Measurements from ENCODE around the gene EXOC1. TPM values are rescaled to one million over a fixed set of nuclear protein-coding genes. Genes with fewer than 3 reads are reported as not detected.
"Not testable (repeated sequence)": the region's sequence is repeated elsewhere in the genome, so short reads cannot be mapped to it uniquely, and the experiment has no call there.

EXOC1 gene
- total RNA-seq, 1 donor from 2014 or later: 21.9 TPM

DNA sequence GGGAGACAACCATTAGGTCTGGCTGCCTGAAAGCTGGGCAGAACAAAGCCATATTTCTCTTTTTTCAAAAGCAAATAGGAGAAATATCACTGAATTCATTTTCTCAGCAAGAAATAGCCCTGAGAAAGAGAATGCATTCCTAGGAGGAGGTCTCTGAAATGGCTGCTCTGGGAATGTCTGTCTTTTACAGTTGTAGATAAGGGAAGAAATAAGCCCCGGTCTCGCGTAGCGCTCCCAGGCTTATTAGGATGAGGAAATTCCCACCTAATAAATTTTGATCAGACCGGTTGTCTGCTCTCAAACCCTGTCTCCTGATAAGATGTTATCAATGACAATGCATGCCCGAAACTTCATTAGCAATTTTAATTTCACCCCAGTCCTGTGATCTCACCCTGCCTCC lies 82.5 kb downstream of the EXOC1 start:
- not testable (repeated sequence) for H3K4me1 ChIP-seq (ENCODE audit: control insufficient read depth in 3 of 3, insufficient read depth in 3 of 3, low read length in 3 of 3); H3K36me3 ChIP-seq (ENCODE audit: control insufficient read depth in 3 of 3, insufficient read depth in 3 of 3, low read length in 3 of 3); H3K9me3 ChIP-seq (ENCODE audit: control insufficient read depth in 3 of 3, low read length in 3 of 3); H3K4me3 ChIP-seq (ENCODE audit: low read length in 3 of 3); H3K9ac ChIP-seq (ENCODE audit: low read depth in 1 of 3, low read length in 3 of 3); H3K27me3 ChIP-seq (ENCODE audit: control insufficient read depth in 3 of 3, insufficient read depth in 3 of 3, low read length in 3 of 3); H3K27ac ChIP-seq (ENCODE audit: low read depth, low read length)

DNA sequence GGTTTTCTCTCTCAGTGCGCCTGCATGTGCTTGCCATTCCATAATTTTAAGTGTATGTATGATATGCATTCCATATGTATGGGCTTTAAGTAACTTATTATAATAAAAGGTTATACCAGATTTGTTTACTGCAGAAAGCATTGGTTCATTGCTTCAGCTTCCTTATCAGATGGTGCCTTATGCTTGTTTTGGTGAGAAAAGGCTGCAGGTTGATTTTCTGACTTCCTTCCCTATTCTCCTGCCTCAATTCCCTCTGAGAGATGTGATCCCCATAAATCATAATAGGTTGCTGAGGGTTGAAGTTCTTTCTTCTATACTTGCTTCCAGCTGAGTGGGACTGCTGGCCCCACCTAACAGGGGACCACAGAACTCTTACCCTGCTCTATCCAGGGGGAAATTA lies 85.0 kb downstream of the EXOC1 start:
- Histone ChIP-seq H3K4me1 (ENCODE audit: control insufficient read depth in 3 of 3, insufficient read depth in 3 of 3, low read length in 3 of 3) (no peaks in the 10 kb centered on the region), H3K27ac (ENCODE audit: low read depth, low read length) (no peak overlapping the region), H3K4me3 (ENCODE audit: low read length in 3 of 3) (no peak overlapping the region), H3K36me3 (ENCODE audit: control insufficient read depth in 3 of 3, insufficient read depth in 3 of 3, low read length in 3 of 3) (no peaks in the 10 kb centered on the region), H3K9ac (ENCODE audit: low read depth in 1 of 3, low read length in 3 of 3) (no peak overlapping the region), H3K9me3 (ENCODE audit: control insufficient read depth in 3 of 3, low read length in 3 of 3) (no peaks in the 10 kb centered on the region), H3K27me3 (ENCODE audit: control insufficient read depth in 3 of 3, insufficient read depth in 3 of 3, low read length in 3 of 3) (peaks cover 0 to 4% (median 0%) of the 10 kb centered on the region in 3 donors)

DNA sequence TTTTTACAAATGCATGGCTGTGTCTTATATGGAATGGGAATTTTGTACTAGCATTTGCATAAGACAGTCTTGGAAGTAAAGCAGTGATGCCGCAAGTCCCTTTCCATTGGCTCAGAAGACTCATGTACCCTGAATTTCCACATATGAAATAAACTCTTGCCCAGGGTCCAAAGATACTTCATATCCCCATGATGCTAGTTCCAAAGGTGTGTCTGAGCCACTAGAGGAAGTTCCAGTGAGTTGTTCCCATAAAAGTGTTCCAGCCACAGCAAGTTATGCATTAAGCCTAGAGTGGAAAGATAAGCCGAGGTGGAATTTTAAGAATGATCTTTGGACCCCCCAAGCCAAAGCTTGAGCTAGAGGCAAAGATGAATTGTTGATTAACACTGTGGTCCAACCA lies 86.0 kb downstream of the EXOC1 start:
- Histone ChIP-seq H3K9me3 (ENCODE audit: control insufficient read depth in 3 of 3, low read length in 3 of 3) (no peaks in the 10 kb centered on the region), H3K36me3 (ENCODE audit: control insufficient read depth in 3 of 3, insufficient read depth in 3 of 3, low read length in 3 of 3) (no peaks in the 10 kb centered on the region), H3K9ac (ENCODE audit: low read depth in 1 of 3, low read length in 3 of 3) (no peak overlapping the region), H3K4me1 (ENCODE audit: control insufficient read depth in 3 of 3, insufficient read depth in 3 of 3, low read length in 3 of 3) (no peaks in the 10 kb centered on the region), H3K27ac (ENCODE audit: low read depth, low read length) (no peak overlapping the region), H3K27me3 (ENCODE audit: control insufficient read depth in 3 of 3, insufficient read depth in 3 of 3, low read length in 3 of 3) (peaks cover 0 to 4% (median 3%) of the 10 kb centered on the region in 3 donors), H3K4me3 (ENCODE audit: low read length in 3 of 3) (no peak overlapping the region)

DNA sequence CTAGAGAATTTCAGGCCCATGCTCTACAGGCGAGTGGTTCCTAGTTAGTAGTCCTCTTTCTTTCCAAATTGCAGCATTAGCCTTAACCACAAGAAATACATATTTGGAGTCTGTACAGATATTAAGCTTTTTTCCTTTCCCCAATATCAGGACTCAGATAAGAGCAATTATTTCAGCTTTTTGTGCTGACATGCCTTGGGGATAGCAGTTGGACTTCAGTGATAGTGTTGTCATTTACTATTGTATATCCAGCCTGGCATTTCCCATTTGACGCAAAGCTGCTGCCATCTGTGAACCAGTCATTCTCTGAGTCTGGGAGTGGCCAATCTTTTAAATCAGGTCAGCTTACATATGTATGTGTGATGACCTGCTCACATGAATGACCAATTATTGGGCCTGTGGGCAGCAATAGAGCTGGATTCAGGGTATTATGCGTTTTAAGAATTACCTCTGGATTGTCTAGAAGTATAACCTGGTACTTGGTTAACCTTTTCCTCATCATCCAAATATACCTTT lies 88.5 kb downstream of the EXOC1 start:
- Histone ChIP-seq H3K4me1 (ENCODE audit: control insufficient read depth in 3 of 3, insufficient read depth in 3 of 3, low read length in 3 of 3) (no peaks in the 10 kb centered on the region), H3K9me3 (ENCODE audit: control insufficient read depth in 3 of 3, low read length in 3 of 3) (no peaks in the 10 kb centered on the region)

DNA sequence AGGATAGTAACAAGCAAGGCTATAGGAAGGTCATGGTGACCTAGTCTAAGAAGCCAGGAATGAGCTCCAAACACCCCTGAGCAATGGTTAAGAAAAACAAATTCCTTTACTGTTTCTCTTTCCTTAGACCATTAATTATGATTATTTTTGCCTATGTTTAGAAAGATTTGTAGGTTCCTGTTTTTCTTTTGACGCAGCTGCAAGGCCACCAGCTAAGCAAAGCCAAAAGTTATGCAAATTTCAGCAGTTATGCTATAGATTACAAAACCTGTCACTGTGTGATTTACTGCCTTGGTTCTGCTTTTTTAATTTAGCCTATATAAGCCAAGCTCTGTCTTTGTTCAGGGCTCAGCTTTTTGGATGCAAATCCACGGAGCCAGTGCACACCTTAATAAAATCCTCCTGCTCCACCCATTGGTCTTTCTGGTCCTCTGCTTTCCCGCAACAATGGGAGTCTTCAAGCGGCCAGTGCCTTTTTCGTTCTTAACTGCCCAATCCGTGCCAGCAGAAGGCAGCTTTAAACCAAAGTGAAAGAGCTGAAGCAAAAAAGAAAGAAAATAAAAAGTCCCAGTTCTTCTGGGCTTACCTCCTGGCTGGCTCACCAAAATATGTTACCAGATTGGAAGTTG lies 93.9 kb downstream of the EXOC1 start:
- Histone ChIP-seq H3K9me3 (ENCODE audit: control insufficient read depth in 3 of 3, low read length in 3 of 3) (no peaks in the 10 kb centered on the region), H3K4me1 (ENCODE audit: control insufficient read depth in 3 of 3, insufficient read depth in 3 of 3, low read length in 3 of 3) (peaks cover 5 to 15% (median 14%) of the 10 kb centered on the region in 3 donors), H3K27ac (ENCODE audit: low read depth, low read length) (peak overlapping the region; percentile 80), H3K9ac (ENCODE audit: low read depth in 1 of 3, low read length in 3 of 3) (peak overlapping the region in 2 of 3 donors; percentile 10 to 62), H3K36me3 (ENCODE audit: control insufficient read depth in 3 of 3, insufficient read depth in 3 of 3, low read length in 3 of 3) (no peaks in the 10 kb centered on the region), H3K27me3 (ENCODE audit: control insufficient read depth in 3 of 3, insufficient read depth in 3 of 3, low read length in 3 of 3) (peaks cover 0 to 3% (median 0%) of the 10 kb centered on the region in 3 donors), H3K4me3 (ENCODE audit: low read length in 3 of 3) (peak overlapping the region; percentile 23 to 85 (median 36))

More for the DNA sequence above, 88.5 kb downstream of the EXOC1 start:
- Histone ChIP-seq H3K27ac (ENCODE audit: low read depth, low read length) (no peak overlapping the region), H3K36me3 (ENCODE audit: control insufficient read depth in 3 of 3, insufficient read depth in 3 of 3, low read length in 3 of 3) (no peaks in the 10 kb centered on the region), H3K4me3 (ENCODE audit: low read length in 3 of 3) (no peak overlapping the region), H3K9ac (ENCODE audit: low read depth in 1 of 3, low read length in 3 of 3) (no peak overlapping the region), H3K27me3 (ENCODE audit: control insufficient read depth in 3 of 3, insufficient read depth in 3 of 3, low read length in 3 of 3) (peaks cover 0 to 4% (median 3%) of the 10 kb centered on the region in 3 donors)

DNA sequence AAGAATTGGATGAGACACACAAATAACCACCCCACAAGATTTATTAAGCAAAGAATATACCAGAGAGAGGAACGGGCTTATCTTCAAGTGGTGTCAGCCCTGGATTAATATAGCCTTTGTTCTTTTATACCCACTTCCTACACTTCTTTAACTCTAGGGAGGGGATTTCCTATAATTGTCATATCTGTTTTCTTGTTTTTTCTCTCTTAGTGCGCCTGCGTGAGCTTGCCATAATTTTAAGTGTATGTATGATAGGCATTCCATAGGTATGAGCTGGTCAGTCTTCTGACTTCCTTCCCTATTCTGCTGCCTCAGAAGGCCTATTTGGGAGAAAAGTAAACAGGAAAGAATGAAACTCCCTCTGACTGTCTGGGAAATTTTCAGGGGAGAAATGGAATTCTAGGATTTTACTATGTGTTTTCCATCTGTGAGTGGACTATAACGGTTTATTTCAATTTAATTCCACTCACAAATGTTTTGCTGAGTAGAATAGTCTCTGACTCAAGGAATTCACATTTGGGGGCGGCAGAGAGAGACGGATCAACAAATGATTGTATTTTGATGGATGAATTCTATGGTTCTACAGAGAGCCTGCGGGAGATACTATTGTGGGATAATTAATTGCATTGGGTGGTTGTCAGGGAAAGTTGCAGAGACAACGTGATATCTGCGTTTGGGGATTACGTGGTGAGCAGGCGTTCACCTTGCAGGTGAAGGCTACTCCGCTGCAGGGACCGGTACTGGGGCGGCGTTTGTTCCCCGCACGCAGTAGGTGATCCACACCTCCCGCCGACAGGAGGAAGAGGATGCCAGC lies 94.7 kb downstream of the EXOC1 start:
- Histone ChIP-seq H3K27me3 (ENCODE audit: control insufficient read depth in 3 of 3, insufficient read depth in 3 of 3, low read length in 3 of 3) (peaks cover 0 to 3% (median 0%) of the 10 kb centered on the region in 3 donors), H3K4me1 (ENCODE audit: control insufficient read depth in 3 of 3, insufficient read depth in 3 of 3, low read length in 3 of 3) (peaks cover 5 to 15% (median 14%) of the 10 kb centered on the region in 3 donors), H3K9me3 (ENCODE audit: control insufficient read depth in 3 of 3, low read length in 3 of 3) (no peaks in the 10 kb centered on the region), H3K27ac (ENCODE audit: low read depth, low read length) (peak overlapping the region; percentile 80), H3K9ac (ENCODE audit: low read depth in 1 of 3, low read length in 3 of 3) (peak overlapping the region; percentile 62 to 80 (median 74)), H3K36me3 (ENCODE audit: control insufficient read depth in 3 of 3, insufficient read depth in 3 of 3, low read length in 3 of 3) (no peaks in the 10 kb centered on the region), H3K4me3 (ENCODE audit: low read length in 3 of 3) (peak overlapping the region; percentile 85 to 90 (median 86))

DNA sequence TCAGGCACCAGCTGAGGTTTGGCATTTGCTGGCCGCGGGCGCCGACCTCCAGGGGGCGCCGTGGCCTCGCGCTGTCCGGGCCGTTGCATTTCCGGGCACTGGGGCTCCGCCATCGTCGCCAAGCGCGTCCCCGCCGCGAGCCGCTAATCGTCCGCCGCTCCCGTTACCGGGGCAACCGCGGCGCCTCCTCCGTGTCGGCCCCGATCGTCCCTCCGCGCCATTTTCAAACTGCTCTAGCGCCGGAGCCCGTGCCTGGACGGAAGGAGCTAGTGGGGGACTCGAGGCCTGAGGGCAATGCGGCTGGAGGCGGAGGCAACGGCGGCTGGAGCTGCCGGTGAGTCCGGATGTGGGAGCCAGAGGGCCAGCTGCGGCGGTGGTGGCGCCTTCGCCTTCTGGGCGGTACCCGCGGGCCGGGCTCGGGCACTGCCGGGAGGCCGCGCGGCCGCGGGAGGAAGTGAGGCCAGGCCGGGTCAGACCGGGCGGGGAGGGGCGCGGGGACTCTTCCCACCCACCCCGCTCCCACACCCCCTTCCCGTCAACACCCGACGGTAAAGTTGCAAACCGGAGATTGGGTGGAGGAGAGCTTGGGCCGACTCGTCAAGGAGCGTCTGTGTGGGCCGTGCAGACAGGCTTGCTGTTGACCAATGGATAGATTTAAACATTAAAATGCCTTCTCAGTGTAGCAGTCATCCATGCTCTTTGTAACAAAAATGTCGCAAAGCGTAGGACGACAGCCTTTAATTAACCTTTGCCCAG lies 95.5 kb downstream of the EXOC1 start, which contains the start of gene CEP135:
Gene CEP135, plus strand, starts transcription at position 220 of the 756 bp plus-strand sequence. CDS start 3,186 bp downstream, outside the sequence.
- H3K9me3 ChIP-seq (ENCODE audit: control insufficient read depth in 3 of 3, low read length in 3 of 3): no peaks in the 10 kb centered on the region
- H3K27me3 ChIP-seq (ENCODE audit: control insufficient read depth in 3 of 3, insufficient read depth in 3 of 3, low read length in 3 of 3): peaks cover 0 to 2% (median 0%) of the 10 kb centered on the region in 3 donors
- H3K9ac ChIP-seq (ENCODE audit: low read depth in 1 of 3, low read length in 3 of 3): peak within 1 kb of the TSS; percentile 74 to 80 (median 76)

DNA sequence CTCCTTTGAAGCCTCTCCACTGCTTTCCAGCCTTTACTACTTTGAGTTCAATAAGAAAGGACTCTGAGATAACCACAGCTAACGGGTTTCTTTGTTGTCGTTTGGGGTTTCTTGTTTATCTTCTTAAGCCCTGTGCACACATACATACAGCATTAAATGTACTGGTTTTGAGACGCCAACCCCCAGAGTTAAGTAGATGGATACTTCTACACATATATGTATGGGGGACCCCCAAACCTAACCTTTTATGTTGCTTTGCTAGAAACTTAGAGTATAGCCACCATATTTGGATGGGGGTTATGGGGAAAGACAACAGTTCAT lies 96.0 kb downstream of the EXOC1 start:
- Histone ChIP-seq H3K4me1 (ENCODE audit: control insufficient read depth in 3 of 3, insufficient read depth in 3 of 3, low read length in 3 of 3) (peaks cover 5 to 15% (median 14%) of the 10 kb centered on the region in 3 donors), H3K27me3 (ENCODE audit: control insufficient read depth in 3 of 3, insufficient read depth in 3 of 3, low read length in 3 of 3) (no peaks in the 10 kb centered on the region), H3K9ac (ENCODE audit: low read depth in 1 of 3, low read length in 3 of 3) (peak overlapping the region; percentile 61 to 76 (median 74)), H3K9me3 (ENCODE audit: control insufficient read depth in 3 of 3, low read length in 3 of 3) (no peaks in the 10 kb centered on the region), H3K4me3 (ENCODE audit: low read length in 3 of 3) (peak overlapping the region; percentile 85 to 90 (median 86)), H3K27ac (ENCODE audit: low read depth, low read length) (peak overlapping the region; percentile 80), H3K36me3 (ENCODE audit: control insufficient read depth in 3 of 3, insufficient read depth in 3 of 3, low read length in 3 of 3) (peaks cover 0 to 3% (median 0%) of the 10 kb centered on the region in 3 donors)

More for the DNA sequence above, 95.5 kb downstream of the EXOC1 start, which contains the start of gene CEP135:
- Histone ChIP-seq H3K27ac (ENCODE audit: low read depth, low read length) (peak within 1 kb of the TSS; percentile 80), H3K36me3 (ENCODE audit: control insufficient read depth in 3 of 3, insufficient read depth in 3 of 3, low read length in 3 of 3) (no peaks in the 10 kb centered on the region), H3K4me3 (ENCODE audit: low read length in 3 of 3) (peak within 1 kb of the TSS; percentile 85 to 90 (median 86)), H3K4me1 (ENCODE audit: control insufficient read depth in 3 of 3, insufficient read depth in 3 of 3, low read length in 3 of 3) (peaks cover 5 to 15% (median 14%) of the 10 kb centered on the region in 3 donors)

DNA sequence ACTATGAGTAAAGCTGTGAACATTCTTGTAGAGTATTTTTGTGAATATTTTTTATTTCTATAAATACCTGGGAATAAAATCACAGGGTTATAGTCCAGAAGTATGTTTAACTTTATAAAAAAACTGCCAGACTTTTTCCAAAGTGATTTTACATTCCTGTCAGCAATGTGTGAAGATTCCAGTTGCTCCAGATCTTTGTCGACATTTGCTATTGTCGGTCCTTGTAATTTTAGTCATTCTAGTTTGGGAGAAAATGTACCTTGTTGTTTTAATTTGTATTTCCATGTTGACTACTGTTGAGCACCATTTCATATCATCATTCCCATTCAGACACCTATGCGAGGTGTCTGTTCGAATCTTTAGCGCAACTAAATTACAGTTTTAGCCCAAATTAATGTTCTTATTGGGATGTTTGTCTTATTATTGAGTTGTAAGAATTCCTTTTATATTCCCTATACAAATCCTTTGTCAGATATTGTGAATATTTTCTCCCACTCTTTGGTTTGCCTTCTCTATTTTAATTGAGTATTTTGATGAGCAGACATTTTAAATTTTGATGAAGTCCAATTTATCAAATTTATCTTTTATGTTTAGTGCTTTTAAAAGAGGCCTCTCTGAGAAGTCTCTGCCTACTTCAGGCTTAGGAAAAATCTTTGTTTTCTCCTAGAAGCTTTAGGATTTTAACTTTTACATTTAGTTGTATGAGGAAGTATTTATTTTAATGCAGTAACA lies 97.9 kb downstream of the EXOC1 start:
- Histone ChIP-seq H3K9me3 (ENCODE audit: control insufficient read depth in 3 of 3, low read length in 3 of 3) (no peaks in the 10 kb centered on the region), H3K9ac (ENCODE audit: low read depth in 1 of 3, low read length in 3 of 3) (no peak overlapping the region), H3K36me3 (ENCODE audit: control insufficient read depth in 3 of 3, insufficient read depth in 3 of 3, low read length in 3 of 3) (peaks cover 0 to 11% (median 0%) of the 10 kb centered on the region in 3 donors), H3K27me3 (ENCODE audit: control insufficient read depth in 3 of 3, insufficient read depth in 3 of 3, low read length in 3 of 3) (no peaks in the 10 kb centered on the region), H3K27ac (ENCODE audit: low read depth, low read length) (no peak overlapping the region), H3K4me3 (ENCODE audit: low read length in 3 of 3) (no peak overlapping the region), H3K4me1 (ENCODE audit: control insufficient read depth in 3 of 3, insufficient read depth in 3 of 3, low read length in 3 of 3) (peaks cover 5 to 15% (median 14%) of the 10 kb centered on the region in 3 donors)

All from skeletal muscle tissue (tissue), 4 donors.